DND-41 (cell line): ENCODE measurements around the gene KIAA1549.

Experiments used
- ATAC-seq: fragments of 200-7000 bp; cut with Tn5 transposase; 3 replicates; pipeline ENCODE4 v1.9.1; 2021; ENCODE audit warnings: low read depth; ENCODE audit not compliant: insufficient read depth
- DNase-seq: peaks from one replicate; pipeline ENCODE4 v3.0.0-alpha.2; 2020
- H2AFZ ChIP-seq: 2 replicates; pipeline ENCODE4 v1.6.0; 2012; ENCODE audit warnings: low read depth, low read length
- H3K27ac ChIP-seq: 2 replicates; pipeline ENCODE4 v1.5.1; 2012; ENCODE audit warnings: low read length, inconsistent platforms
- H3K27me3 ChIP-seq: fragments of 200-600 bp; sonication (generic); 2 replicates; pipeline ENCODE4 v1.6.0; 2012; ENCODE audit warnings: low read length, mild to moderate bottlenecking, inconsistent platforms; ENCODE audit not compliant: insufficient read depth, poor library complexity
- H3K36me3 ChIP-seq: 2 replicates; pipeline ENCODE4 v1.5.1; 2012; ENCODE audit warnings: low read length, inconsistent platforms; ENCODE audit not compliant: insufficient read depth
- H3K4me1 ChIP-seq: 2 replicates; pipeline ENCODE4 v1.5.1; 2012; ENCODE audit warnings: mild to moderate bottlenecking, low read length; ENCODE audit not compliant: insufficient read depth
- H3K4me2 ChIP-seq: 2 replicates; pipeline ENCODE4 v1.6.0; 2012; ENCODE audit warnings: mild to moderate bottlenecking, moderate library complexity, low read length, inconsistent platforms; ENCODE audit not compliant: insufficient read depth
- H3K4me3 ChIP-seq, 2 experiments: fragments of 200-600 bp in 1 of 2; shearing (Covaris generic) in 1 of 2; 2 replicates each; pipeline ENCODE4 v1.5.1; 2012 to 2016; ENCODE audit warnings: inconsistent platforms in 2 of 2, low read length in 2 of 2, mild to moderate bottlenecking in 2 of 2, low read depth in 1 of 2, moderate library complexity in 1 of 2
- H3K79me2 ChIP-seq: 2 replicates; pipeline ENCODE4 v1.6.0; 2012; ENCODE audit warnings: low read length, inconsistent platforms; ENCODE audit not compliant: insufficient read depth
- H3K9ac ChIP-seq: 2 replicates; pipeline ENCODE4 v1.6.0; 2012; ENCODE audit warnings: low read depth, mild to moderate bottlenecking, inconsistent platforms, low read length, moderate library complexity
- H3K9me3 ChIP-seq: 2 replicates; pipeline ENCODE4 v1.5.1; 2012; ENCODE audit warnings: low read length, moderate library complexity, mild to moderate bottlenecking, inconsistent platforms; ENCODE audit not compliant: insufficient read depth, severe bottlenecking
- H4K20me1 ChIP-seq: 2 replicates; pipeline ENCODE4 v1.6.0; 2012; ENCODE audit warnings: low read length; ENCODE audit not compliant: insufficient read depth
- EZH2 ChIP-seq: IDR thresholded peaks from 3 replicates; pipeline ENCODE4 v1.6.1; 2012; ENCODE audit warnings: borderline replicate concordance, low read depth, mild to moderate bottlenecking, moderate library complexity, low read length, inconsistent platforms; ENCODE audit not compliant: severe bottlenecking
- TF ChIP-seq, protein P1 (sequence below): IDR thresholded peaks from 2 replicates; pipeline ENCODE4 v1.5.1; 2012; ENCODE audit warnings: borderline replicate concordance, low read length, moderate library complexity, mild to moderate bottlenecking; ENCODE audit not compliant: poor library complexity, severe bottlenecking; ENCODE audit errors: extremely low read depth

The KIAA1549 gene

DNA sequence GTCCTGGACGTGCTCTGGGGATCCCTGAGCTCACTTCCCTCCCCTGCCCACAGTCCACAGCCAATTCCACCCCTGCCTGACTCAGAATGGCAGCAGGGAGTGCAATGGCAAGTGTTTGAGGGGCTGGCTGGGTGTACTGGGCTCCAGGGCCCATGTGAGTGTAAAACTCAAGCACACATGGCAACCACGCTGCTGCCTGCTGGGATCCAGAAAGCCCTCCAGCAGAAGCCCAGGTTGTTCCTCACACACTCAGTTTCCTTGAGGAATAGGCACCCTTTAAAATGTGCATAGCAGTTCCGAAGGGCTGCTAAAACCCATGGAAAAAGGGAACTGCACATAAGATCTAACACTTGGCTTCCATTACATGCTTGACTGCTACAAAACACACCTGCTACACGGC is 171.8 kb downstream of the KIAA1549 start:
- TF ChIP-seq, protein P1, sequence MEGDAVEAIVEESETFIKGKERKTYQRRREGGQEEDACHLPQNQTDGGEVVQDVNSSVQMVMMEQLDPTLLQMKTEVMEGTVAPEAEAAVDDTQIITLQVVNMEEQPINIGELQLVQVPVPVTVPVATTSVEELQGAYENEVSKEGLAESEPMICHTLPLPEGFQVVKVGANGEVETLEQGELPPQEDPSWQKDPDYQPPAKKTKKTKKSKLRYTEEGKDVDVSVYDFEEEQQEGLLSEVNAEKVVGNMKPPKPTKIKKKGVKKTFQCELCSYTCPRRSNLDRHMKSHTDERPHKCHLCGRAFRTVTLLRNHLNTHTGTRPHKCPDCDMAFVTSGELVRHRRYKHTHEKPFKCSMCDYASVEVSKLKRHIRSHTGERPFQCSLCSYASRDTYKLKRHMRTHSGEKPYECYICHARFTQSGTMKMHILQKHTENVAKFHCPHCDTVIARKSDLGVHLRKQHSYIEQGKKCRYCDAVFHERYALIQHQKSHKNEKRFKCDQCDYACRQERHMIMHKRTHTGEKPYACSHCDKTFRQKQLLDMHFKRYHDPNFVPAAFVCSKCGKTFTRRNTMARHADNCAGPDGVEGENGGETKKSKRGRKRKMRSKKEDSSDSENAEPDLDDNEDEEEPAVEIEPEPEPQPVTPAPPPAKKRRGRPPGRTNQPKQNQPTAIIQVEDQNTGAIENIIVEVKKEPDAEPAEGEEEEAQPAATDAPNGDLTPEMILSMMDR: no peak
- no peak for TF ChIP-seq EZH2
- ATAC-seq (no peak), DNase-seq (no peak)
- H3K27ac ChIP-seq: no peak overlapping the region
- H3K79me2 ChIP-seq: no peaks in the 10 kb centered on the region
- H3K36me3 ChIP-seq: no peaks in the 10 kb centered on the region
- no peaks in the 10 kb centered on the region for H3K9me3 ChIP-seq
- no peak overlapping the region for H3K4me2 ChIP-seq
- H2AFZ ChIP-seq: no peak overlapping the region
- H3K9ac ChIP-seq: no peak overlapping the region
- no peak overlapping the region for H3K4me3 ChIP-seq
- no peaks in the 10 kb centered on the region for H4K20me1 ChIP-seq
- no peaks in the 10 kb centered on the region for H3K27me3 ChIP-seq
- peaks cover 14% of the 10 kb centered on the region for H3K4me1 ChIP-seq

DNA sequence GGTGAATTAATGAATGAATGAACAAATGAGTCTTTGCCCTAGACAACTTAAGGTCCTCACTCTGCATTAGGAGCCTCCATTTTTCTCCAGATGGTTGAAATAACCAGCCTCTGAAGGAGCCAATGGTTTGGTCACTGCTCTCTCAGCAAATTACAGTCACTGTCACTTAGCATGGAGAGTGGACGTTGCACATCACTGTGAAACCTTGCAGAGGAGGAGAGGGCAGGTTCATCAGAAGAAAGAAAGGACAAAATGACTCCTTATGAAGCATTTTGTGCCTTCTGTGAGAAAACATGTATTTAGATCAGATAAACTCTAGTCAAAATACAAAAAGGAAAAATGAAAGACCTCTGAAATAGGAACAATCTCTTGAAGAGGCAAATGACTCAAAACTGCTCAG is 176.6 kb downstream of the KIAA1549 start:
- H3K4me2 ChIP-seq: no peak overlapping the region
- ATAC-seq (no peak), DNase-seq (no peak)
- H4K20me1 ChIP-seq: no peaks in the 10 kb centered on the region
- no peaks in the 10 kb centered on the region for H3K79me2 ChIP-seq
- TF ChIP-seq EZH2: no peak
- TF ChIP-seq, protein P1: no peak
- no peak overlapping the region for H3K4me3 ChIP-seq
- no peak overlapping the region for H3K9ac ChIP-seq
- H3K27ac ChIP-seq: no peak overlapping the region
- no peaks in the 10 kb centered on the region for H3K27me3 ChIP-seq
- no peaks in the 10 kb centered on the region for H3K36me3 ChIP-seq
- no peak overlapping the region for H2AFZ ChIP-seq
- no peaks in the 10 kb centered on the region for H3K4me1 ChIP-seq
- H3K9me3 ChIP-seq: no peaks in the 10 kb centered on the region

DNA sequence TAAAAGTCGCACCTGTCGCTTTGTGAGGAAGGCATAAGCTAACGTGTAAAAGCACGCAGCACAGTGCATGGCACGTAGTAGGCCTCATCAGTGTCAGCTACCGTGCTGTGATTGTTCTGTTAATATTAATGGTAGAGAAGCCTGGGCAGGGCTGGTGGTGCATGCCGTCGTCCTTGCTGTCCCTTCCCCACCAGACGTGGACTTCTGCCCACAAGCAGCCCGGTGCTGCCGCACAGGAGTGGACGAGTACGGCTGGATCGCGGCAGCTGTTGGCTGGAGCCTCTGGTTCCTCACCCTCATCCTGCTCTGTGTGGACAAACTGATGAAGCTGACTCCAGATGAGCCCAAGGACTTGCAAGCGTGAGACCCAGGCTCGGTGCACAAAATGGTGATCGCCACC is 178.5 kb downstream of the KIAA1549 start:
- Histone ChIP-seq H2AFZ (no peak overlapping the region), H3K79me2 (no peaks in the 10 kb centered on the region), H3K36me3 (no peaks in the 10 kb centered on the region), H3K4me2 (no peak overlapping the region), H3K27me3 (no peaks in the 10 kb centered on the region), H4K20me1 (no peaks in the 10 kb centered on the region), H3K27ac (no peak overlapping the region), H3K9me3 (no peaks in the 10 kb centered on the region), H3K9ac (no peak overlapping the region), H3K4me1 (no peaks in the 10 kb centered on the region), H3K4me3 (no peak overlapping the region)
- DNase-seq: no peak
- TF ChIP-seq, protein P1: no peak
- no peak for TF ChIP-seq EZH2
- no peak for ATAC-seq

- DNase-seq: no peak
These were observed 179.9 kb downstream of the KIAA1549 start for GRCh38 chr7:138801256-138801655.

More at GRCh38 chr7:138801256-138801655, 179.9 kb downstream of the KIAA1549 start:
- Histone ChIP-seq H3K27ac (no peak overlapping the region), H3K4me2 (no peak overlapping the region), H3K27me3 (no peaks in the 10 kb centered on the region), H2AFZ (no peak overlapping the region), H3K4me3 (no peak overlapping the region), H3K9ac (no peak overlapping the region), H3K36me3 (no peaks in the 10 kb centered on the region), H4K20me1 (no peaks in the 10 kb centered on the region), H3K9me3 (no peaks in the 10 kb centered on the region), H3K4me1 (no peaks in the 10 kb centered on the region), H3K79me2 (no peaks in the 10 kb centered on the region)
- TF ChIP-seq, protein P1: no peak
- TF ChIP-seq EZH2: no peak
- ATAC-seq: no peak
